Skin epidermis (tissue), 12 donors: ENCODE measurements around the gene CWC27.
A peak's percentile ranks its signal among the peaks of the same experiment; 100 is the strongest.
"Not testable (repeated sequence)": the region's sequence is repeated elsewhere in the genome, so short reads cannot be mapped to it uniquely, and the experiment has no call there.

Experiments used
- H3K27ac ChIP-seq, 21 experiments: fragments of 200-600 bp; sonication (generic) in 11 of 21; one replicate each; pipeline ENCODE4 v1.5.0; 2020; ENCODE audit warnings: mild to moderate bottlenecking in 3 of 21, inconsistent platforms in 2 of 21, moderate library complexity in 2 of 21
- H3K4me3 ChIP-seq, 7 experiments: fragments of 200-600 bp; sonication (generic) in 2 of 7; one replicate each; pipeline ENCODE4 v1.5.0; 2020; ENCODE audit warnings: inconsistent platforms in 2 of 7, mild to moderate bottlenecking in 2 of 7, moderate library complexity in 1 of 7

Gene CWC27

DNA sequence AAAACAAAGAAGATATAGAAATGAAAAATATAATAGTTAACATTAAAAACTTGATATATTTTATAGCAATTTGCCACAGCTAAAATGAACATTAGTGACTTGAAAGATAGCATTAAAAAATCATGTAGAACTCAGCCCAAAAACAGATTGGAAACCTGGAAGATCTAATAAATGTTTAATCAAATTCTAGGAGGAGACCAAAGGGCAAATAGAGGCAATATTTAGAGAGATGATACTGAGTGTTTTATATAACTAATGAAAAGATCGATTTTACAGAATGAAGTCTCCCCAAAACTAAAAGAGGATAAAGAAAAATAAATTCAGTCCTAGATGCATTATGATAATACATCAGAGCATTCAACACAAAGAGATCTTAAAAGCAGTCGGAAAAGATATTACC lies 127.0 kb downstream of the CWC27 start:
- no peak overlapping the region for H3K4me3 ChIP-seq
- no peak overlapping the region for H3K27ac ChIP-seq

DNA sequence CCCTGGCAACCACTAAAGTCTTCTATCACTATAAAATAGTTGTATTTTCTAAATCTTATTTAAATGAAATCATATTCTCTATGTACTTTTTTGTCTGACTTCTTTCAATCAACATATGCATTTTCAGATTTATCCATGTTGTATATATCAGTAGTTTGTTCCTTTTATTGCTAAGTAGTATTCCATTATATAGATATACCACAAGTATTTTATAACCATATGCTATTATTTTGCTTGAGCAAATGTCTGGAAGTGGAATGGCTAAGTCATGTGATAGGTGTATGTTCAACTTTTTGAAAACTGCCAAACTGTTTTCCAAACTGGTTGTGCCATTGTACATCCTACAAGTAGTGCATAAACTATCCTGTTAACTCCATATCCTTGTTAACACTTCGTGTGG lies 131.1 kb downstream of the CWC27 start:
- Histone ChIP-seq H3K4me3 (no peak overlapping the region), H3K27ac (no peak overlapping the region)

DNA sequence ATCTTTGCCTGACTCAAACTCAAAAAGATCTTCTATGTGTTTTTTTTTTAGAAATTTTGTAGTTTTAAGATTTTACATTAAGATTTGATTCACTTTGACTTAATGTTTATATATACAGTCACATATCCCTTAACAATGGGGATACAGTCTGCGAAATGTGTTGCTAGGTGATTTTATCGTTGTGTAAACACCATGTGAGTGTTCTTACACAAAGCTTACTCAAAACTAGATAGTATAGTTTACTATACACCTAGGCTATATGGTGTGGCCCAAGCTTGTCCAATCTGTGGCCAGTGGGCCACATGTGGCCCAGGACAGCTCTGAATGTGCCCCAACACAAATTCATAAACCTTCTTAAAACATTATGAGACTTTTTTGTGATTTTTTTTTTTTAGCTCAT lies 131.9 kb downstream of the CWC27 start:
- H3K27ac ChIP-seq, result no peak overlapping the region

DNA sequence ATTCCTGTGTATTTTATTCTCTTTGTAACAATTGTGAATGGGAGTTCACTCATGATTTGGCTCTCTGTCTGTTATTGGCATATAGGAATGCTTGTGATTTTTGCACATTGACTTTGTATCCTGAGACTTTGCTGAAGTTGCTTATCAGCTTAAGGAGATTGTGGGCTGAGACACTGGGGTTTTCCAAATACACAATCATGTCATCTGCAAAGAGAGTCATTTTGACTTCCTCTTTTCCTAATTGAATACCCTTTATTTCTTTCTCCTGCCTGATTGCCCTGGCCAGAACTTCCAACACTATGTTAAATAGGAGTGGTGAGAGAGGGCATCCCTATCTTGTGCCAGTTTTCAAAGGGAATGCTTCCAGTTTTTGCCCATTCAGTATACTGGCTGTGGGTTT lies 138.7 kb downstream of the CWC27 start:
- not testable (repeated sequence) for H3K4me3 ChIP-seq, H3K27ac ChIP-seq

More for the DNA sequence above, 131.9 kb downstream of the CWC27 start:
- H3K4me3 ChIP-seq, result no peak overlapping the region

DNA sequence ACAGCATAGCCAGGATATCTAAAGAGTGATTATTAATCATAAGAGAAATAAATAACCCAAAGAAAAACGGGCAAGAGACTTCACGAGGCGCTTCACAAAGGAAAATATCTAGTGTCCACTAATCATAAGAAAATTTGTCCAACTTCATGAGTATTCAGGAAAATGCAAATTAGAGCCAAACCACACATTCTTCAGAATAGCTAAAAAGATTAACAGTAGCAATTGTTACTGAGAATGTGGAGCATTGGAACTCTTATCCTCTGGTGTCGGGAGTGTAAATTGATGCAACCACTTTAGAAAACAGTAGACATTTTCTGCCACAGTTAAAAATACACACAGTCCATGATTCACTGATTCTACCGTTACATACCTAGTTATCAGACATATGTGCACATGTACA lies 145.7 kb downstream of the CWC27 start:
- H3K4me3 ChIP-seq, result no peak overlapping the region
- H3K27ac ChIP-seq, result no peak overlapping the region

DNA sequence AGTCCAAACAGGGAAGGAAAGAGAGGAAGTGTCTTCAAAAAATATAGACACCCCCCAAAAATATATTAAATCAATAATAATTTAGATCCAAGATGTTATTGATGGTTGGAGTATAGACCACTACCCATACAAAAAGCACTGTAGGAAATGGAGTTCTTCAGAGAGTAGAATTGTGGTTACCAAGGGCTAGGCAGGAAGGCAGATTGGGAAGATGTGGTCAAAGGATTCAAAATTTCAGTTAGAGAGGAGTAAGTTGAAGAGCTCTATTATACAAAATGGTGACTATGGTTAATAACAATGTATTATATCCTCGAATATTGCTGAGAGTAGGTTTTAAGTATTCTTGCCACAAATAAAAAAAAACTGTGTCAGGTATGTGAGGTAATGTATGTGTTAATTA lies 149.4 kb downstream of the CWC27 start:
- Histone ChIP-seq H3K27ac (no peak overlapping the region), H3K4me3 (no peak overlapping the region)

DNA sequence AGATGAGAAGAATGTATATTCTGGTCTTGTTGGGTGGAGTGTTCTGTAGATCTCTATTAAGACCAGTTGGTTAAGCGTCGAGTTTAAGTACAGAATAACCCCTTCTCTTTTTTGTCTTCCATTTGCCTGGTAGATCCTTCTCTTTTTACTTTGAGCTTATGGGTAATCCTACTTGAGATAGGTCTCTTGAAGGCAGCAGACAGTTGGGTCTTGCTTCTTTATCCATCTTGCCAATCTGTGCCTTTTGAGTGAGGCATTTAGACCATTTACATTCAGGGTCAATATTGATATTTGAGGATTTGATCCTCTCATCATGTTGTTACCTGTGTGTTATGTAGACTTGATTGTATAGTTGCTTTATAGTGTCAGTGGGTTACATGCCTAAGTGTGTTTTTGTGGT lies 152.7 kb downstream of the CWC27 start:
- Histone ChIP-seq H3K4me3 (no peak overlapping the region), H3K27ac (no peak overlapping the region)

DNA sequence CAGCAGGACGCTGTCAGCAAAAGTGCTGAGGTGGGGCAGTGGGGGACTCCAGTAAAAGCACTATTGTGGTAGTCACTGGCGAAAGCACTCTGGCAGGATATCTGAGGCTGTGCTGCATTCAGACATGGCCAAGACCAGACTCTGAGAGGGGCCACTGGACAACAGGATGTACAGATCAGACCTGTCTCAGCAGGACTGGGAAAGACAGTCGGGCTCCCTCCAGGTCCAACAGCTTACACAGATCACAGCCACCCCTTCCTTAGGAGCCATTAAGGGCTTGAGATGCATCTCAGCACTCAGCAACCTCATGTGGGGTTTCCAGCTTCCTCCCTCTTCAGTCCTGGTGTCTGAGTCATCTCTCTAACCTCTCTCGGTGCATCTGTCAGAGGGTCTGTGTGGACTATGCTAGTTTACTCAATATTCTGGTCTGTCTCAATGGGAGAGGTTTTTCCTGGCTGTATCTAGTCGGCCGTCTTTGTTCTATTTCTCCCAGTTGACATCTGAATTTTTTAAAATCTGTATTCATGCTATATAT lies 154.5 kb downstream of the CWC27 start:
- Histone ChIP-seq H3K27ac (no peak overlapping the region), H3K4me3 (no peak overlapping the region)

DNA sequence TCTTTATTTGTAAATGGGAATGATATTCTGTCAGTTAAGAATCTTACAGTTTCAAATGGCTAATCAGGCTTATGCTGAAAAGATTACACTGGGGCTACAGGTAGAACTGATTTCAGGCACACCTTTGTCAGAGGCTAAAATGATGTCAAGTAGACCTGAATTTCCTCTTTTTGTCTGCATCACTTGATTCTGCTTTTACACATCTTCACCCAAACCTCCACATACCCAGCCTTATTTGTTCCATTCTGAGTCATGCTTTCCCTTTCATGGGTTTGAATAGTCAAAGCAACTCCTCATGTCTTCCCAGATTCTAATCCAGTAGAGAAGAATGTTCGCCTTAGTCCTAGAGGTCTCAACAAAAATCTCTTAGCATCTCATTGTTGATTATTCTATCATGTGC lies 156.4 kb downstream of the CWC27 start:
- no peak overlapping the region for H3K27ac ChIP-seq
- H3K4me3 ChIP-seq, result no peak overlapping the region

DNA sequence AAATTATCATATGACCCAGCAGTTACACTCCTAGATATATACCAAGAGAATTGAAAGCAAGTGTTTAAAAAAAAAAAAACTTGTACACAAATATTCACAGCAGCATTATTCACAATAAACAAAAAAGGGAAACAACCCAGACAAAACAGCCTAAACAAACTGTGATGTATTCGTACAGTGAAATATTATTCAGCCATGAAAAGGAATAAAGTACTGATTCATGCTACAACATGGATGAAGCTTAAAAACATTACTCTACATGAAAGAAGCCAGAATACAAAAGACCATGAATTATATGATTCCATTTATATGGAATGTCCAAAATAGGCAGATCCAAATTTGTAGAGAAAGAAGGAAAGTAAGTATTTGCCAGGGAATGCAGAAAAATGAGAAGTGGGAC lies 161.1 kb downstream of the CWC27 start:
- Histone ChIP-seq H3K4me3 (no peak overlapping the region), H3K27ac (no peak overlapping the region)

DNA sequence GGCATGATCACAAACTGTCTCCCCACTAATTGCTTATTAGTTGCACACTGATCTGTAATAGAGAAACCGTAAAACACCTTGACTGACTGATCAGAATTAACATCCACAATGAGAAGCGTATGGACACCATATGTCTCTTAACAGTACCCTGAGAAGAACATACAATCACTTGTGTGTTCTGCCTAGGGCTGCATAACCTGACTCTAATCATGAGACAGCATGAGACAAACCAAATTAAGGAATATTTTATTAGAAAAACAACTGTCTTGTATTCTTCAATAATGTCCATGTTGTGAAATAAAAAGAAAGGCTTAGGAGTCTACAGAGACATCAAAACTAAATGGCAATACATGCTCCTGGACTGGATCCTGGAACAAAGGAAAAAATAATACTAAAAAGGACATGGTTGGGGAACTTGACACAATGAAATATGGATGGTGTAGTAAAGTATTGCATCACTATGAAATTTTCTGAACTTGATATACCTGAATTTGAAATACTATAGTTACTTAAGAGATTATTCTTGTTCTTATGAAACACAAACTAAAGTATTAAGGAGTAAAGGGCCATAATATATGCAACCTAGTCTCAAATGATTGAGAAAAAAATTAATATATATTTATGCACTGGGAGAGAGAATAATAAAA lies 162.1 kb downstream of the CWC27 start:
- no peak overlapping the region for H3K27ac ChIP-seq

DNA sequence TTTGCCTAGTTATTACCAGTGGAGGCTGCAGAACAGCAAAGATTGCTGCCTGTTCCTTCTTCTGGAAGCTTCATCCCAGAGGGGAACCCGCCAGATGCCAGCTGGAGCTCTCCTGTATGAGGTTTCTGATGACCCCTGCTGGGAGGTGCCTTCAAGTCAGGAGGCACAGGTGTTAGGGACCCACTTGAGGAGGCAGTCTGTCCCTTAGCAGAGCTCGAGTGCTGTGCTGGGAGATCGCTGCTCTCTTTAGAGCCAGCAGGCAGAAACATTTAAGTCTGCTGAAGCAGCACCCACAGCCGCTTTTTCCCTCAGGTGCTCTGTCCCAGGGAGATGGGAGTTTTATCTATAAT lies 170.7 kb downstream of the CWC27 start:
- not testable (repeated sequence) for H3K4me3 ChIP-seq
- H3K27ac ChIP-seq, result peak overlapping the region in 5 of 21 experiments; percentile 14 to 71 (median 33)

More for the DNA sequence above, 162.1 kb downstream of the CWC27 start:
- no peak overlapping the region for H3K4me3 ChIP-seq

DNA sequence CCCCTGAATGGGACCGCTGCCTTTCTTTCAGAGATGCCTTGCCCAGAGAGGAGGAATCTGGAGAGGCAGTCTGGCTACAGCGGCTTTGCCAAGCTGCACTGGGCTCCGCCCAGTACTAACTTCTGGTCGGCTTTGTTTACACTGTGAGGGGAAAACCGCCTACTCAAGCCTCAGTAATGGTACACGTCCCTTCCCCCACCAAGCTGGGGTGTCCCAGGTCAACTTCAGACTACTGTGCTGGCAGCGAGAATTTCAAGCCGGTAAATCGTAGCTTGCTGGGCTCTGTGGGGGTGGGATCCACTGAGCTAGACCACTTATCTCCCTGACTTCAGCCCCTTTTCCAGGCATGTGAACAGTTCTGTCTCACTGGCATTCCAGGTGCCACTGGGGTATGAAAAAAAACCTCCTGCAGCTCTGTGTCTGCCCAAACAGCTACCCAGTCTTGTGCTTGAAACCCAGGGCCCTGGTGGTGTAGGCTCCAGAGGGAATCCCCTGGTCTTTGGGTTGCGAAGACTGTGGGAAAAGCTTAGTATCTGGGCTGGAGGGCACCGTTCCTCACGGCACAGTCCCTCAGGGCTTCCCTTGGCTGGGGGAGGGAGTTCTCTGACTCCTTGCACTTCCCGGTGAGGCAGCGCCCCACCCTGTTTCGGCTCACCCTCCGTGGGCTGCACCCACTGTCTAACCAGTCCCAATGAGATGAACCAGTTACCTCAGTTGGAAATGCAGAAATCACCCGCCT lies 171.2 kb downstream of the CWC27 start:
- peak overlapping the region in 13 of 21 experiments; percentile 14 to 80 (median 61) for H3K27ac ChIP-seq
- H3K4me3 ChIP-seq, result no peak overlapping the region

DNA sequence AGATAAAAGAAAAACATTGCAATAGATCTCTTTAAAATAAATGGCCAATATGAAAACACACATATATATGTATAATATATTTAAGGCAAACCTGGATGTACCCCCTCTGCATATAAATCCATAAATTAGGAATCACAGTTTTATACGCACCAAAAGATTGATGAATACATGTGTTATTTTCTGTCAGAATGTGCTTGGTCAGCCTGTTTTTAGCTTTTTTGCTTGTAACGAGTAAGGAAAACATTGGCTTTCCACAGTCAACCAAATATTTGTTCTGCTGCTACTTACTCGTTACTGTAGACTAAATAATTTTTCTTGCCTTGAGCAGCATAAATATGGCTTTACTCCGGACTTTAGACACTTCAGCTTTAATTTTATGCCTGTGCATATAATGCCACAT lies 173.7 kb downstream of the CWC27 start:
- Histone ChIP-seq H3K27ac (no peak overlapping the region), H3K4me3 (no peak overlapping the region)

DNA sequence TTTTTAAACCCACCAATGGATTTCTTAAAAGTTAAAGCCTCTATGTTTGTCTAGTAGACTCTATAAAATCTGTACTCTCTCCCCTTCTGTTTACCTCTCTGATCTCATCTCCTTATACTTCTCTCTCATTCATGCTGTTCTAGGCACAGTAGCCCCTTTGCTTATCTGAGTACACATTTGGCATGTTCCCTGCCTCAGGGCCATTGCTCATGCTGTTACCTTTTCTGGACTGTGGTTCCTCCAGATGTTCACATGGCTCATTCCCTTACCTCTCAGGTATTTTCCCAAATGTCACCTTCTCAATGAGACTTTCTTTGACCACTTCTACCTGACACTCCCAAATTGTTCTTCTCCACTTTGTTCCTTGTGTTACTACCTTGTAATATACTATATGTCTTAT lies 176.1 kb downstream of the CWC27 start:
- no peak overlapping the region for H3K4me3 ChIP-seq
- no peak overlapping the region for H3K27ac ChIP-seq

DNA sequence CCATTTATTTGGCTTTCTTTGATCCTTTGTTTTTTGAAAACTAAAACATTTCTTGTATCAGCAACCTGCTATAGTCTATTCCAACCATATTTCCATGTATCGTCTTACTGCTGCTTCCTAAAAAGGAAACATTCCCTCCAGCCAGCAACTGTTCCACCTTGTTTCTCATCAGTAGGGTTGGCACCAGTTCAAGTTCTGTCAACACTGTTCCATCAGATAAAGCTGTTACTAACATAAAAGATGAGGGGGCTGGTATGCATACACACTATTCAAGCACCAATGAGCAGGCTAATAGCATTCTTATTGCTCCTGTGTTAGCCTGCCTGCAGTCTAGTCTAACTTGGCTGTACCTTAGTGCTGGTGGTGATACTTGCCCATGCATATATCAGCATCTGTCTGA lies 178.3 kb downstream of the CWC27 start:
- Histone ChIP-seq H3K27ac (no peak overlapping the region), H3K4me3 (no peak overlapping the region)

DNA sequence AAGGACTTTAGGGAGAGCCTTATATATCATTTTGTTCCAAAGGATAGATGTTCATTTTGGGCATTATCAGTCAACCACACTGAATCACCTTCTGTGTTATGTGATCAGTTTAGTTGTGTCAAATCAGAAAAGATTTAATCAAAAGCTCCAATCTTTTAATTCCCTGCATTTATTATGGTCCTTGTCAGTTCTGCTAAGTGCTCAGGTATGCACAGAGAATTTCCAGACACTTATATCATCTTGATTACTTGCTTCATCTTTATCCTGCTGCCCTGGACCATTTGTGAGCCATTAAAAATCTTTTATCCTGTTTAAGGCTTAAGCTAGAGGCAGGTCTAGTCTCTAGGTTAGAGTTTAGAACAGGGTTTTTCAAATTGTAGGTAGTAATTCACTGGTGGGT lies 179.1 kb downstream of the CWC27 start:
- H3K27ac ChIP-seq, result no peak overlapping the region
- H3K4me3 ChIP-seq, result no peak overlapping the region

DNA sequence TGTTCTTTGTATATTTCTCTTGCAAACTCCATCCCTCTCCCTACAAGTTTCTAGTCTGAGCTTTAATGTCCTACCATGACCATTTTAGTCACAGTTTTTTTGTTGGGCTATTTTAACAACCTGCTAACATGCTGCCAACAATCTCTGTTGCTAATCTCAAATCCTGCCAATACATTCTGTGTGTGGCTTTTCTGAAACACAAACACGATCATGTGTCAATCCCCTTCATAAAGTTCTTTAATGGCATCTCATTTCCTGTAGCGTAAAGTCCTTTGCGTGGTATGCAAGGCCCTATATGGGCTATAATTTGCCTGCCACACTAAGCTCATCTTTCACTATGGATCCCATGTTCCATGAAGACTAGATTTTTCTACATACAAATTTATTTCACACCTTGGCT lies 180.6 kb downstream of the CWC27 start:
- no peak overlapping the region for H3K27ac ChIP-seq
- H3K4me3 ChIP-seq, result no peak overlapping the region

DNA sequence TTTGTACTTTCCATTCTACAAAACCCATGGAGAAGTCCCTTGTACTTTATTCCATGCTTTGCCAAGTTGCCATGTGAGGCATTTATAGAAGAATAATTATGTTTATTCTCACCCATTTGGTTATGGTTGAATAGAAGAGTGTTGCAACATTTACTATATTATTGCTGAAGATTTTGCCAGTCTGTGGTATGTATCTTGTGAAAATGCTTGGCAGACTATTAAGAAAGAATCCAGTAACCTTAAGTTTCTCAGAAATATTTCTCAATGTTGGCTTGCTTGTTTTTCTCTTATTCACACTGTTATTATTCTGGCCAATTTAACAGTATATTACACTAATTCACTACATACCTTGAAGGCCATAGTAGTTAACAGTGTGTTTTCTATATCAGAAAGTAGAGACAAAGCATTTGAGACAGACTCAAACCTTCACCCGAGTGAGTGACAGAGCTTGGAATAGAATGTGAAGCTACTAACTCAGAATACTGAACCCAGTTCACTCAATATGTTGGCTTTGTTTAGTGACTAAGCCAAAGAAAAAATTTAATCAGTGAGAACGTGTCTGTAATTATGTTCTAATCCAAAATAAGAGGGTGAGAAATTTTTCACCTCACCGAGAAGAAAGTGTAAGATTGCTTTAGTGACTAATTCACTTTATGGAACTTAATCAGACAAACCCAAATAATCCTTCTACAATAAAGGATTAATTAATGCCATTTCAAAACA lies 184.4 kb downstream of the CWC27 start:
- Histone ChIP-seq H3K4me3 (no peak overlapping the region), H3K27ac (no peak overlapping the region)

DNA sequence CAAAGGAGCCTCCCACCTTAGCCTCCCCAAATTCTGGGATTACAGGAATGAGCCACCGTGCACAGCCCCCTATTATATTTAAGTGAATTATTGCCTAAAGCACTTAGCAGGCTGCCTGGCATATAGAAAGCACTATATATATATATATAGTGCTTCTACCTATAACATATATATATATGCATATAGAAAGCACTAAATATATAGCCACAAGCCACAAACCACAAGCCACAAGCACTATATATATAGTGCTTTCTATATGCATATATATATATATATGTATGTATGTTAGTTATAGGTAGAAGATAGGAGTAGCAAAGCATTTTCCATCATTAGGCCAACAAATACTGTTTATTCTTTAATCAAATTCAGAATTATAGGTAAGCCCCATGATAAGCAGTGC lies 185.8 kb downstream of the CWC27 start:
- H3K27ac ChIP-seq, result no peak overlapping the region
- no peak overlapping the region for H3K4me3 ChIP-seq
